GM19467 (cell line): ENCODE data around the gene RGMB.
"Not testable (repeated sequence)": the region's sequence is repeated elsewhere in the genome, so short reads cannot be mapped to it uniquely, and the experiment has no call there.

Experiments used
- ATAC-seq: cut with Tn5 transposase; IDR thresholded peaks from one replicate; pipeline ENCODE4 v1.9.1; 2021; ENCODE audit warnings: mild to moderate bottlenecking, moderate library complexity; ENCODE audit not compliant: unreplicated experiment

Gene RGMB, protein sequence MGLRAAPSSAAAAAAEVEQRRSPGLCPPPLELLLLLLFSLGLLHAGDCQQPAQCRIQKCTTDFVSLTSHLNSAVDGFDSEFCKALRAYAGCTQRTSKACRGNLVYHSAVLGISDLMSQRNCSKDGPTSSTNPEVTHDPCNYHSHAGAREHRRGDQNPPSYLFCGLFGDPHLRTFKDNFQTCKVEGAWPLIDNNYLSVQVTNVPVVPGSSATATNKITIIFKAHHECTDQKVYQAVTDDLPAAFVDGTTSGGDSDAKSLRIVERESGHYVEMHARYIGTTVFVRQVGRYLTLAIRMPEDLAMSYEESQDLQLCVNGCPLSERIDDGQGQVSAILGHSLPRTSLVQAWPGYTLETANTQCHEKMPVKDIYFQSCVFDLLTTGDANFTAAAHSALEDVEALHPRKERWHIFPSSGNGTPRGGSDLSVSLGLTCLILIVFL

DNA sequence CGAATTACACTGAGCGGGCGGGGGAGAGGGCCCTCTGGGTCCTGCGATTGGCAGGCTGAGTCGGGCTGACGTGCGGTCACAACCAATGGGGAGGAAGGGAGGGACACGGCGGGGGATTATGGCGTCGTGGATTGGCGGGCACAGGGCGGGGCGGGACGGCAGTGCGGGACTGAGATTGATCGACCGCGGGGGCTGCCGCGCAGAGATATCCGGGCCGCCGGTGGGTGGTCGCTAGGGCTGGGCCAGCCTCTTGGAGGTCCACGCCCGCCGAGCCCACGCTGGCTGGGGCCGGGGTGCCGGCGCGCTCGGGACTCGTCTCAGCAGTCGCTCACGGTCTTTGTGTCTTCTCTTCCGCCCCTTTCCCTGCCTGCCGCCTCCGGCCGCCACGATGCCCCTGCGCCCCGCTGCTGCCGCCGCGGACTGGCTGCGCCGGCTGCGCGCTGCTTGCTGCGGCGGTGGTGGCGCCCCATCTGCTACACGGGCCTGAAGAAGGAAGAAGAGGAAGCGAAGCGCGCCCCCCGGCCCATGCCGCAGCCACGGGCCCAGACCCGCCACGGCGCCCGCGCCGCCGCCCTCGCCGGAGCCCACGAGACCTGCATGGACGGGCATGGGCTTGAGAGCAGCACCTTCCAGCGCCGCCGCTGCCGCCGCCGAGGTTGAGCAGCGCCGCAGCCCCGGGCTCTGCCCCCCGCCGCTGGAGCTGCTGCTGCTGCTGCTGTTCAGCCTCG is at the start of gene RGMB:
Gene RGMB (plus strand): TSS at position 200 of the 728 bp plus-strand sequence. CDS start 408 bp downstream, at position 608.
- ATAC-seq, result peak; percentile 86

DNA sequence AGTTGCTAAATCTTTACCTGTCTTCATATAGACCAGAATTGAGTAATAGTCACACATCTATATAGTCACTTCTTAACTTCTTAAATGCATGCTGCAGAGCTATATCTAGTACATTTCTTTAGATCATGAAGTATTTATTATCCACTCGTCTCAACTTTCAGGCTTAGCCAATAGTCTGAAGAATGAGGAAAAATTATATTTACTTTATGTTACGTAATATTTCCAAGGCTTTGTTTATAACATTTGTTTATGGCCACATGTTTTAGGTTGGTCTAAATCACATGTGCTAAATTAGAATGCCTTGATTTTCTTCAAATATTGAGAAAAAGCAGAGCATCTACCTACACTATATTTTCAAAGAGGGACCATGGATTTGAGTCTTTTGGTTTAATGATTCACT is 47.2 kb upstream of the RGMB start:
- no peak for ATAC-seq

DNA sequence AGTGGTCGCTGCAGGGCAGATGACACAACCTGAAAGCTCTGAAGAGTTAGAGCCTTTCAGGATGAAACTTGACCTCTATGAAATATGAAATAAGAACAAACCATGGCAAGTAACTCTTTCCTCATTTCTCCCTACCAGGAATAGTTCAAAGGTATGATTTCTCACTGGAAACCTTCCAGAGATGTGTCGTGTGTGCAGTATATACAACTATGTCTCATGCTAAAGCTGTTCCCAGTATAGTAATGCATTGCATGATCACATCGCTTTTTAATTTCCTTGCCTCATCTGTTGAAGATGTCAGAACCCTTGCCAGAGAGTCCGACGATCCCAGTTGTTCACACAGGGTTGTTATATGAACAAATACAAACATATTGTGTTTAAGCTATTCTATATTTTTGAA is 45.8 kb upstream of the RGMB start:
- ATAC-seq, result no peak

DNA sequence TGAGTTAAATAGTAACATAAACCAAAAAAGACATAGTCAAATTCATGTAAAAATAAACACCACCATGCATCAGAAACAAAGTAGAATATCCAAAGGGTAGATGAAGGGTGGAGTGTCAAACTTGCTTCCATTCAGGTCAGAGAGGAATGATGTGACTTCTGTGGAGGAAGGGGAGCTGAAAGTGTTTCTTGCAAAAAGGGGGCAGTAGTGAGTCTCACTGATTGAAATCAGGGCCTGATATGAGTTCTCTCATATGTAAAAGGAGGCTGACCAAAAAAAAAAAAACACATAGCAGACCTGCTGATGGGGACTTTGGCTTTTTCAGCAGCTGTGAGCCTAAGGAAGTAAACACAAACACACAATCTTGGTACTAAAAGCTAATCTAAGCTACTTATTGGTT is 38.8 kb upstream of the RGMB start:
- ATAC-seq, result no peak

DNA sequence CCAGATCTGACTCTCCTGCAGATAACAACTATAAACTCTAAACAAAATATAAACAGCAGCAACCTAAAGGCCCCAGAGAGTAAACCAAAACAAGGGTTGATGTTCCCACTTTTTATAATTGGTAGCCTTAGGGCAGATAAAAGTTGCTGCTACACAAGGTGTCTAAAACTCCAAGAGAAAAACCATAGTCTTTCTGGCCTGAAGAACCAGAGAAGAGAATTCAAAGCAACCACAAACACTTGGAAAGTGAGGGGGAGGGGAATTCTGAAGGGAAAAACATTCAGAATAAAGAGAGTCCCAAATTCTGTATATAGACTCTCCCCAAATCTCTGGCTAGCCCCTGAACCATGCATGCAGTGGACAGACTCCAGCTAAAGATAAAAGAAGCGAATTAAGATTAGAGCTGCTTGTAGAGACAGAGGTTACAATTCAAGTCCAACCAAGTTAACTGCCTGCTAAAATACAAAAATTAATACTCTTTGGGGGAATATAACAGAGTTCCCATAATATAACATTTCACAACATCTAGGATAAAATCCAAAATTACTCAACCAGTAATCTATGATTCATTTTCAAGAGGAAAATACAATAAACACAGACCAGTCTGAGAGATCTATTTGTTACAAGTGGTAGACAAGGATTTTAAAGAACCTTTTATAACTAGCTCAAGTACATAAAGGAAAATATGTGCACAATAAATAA is 37.5 kb upstream of the RGMB start:
- ATAC-seq, result no peak

DNA sequence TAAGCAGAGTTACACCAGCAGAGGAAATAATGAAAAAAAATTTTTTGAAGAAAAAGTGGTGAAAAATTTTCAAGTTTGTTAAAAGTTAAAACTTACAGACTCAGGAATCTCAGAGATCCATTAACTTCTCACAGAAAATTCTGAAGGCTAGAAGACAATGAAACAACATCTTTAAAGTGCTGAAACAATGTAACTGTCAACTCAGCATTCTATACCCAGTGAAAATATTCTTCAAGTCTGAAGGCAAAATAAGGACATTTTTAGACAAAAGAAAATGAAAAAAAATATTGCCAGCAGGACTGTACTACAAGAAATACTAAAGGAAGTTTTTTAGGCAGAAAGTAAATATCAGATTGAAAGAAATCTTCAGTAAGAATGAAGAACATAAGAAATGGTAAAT is 36.7 kb upstream of the RGMB start:
- ATAC-seq, result no peak

DNA sequence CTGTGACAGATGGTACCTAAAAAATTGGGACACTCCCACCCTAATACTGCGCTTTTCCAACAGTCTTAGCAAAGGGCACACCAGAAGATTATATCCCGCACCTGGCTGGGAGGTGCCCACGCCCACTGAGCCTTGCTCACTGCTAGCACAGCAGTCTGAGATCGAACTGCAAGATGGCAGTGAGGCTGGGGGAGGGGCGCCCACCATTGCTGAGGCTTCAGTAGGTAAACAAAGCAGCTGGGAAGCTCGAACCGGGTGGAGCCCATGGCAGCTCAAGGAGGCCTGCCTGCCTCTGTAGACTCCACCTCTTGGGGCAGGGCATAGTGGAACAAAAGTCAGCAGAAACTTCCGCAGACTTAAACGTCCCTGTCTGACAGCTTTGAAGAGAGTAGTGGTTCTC is 36.0 kb upstream of the RGMB start:
- ATAC-seq, result not testable (repeated sequence)

DNA sequence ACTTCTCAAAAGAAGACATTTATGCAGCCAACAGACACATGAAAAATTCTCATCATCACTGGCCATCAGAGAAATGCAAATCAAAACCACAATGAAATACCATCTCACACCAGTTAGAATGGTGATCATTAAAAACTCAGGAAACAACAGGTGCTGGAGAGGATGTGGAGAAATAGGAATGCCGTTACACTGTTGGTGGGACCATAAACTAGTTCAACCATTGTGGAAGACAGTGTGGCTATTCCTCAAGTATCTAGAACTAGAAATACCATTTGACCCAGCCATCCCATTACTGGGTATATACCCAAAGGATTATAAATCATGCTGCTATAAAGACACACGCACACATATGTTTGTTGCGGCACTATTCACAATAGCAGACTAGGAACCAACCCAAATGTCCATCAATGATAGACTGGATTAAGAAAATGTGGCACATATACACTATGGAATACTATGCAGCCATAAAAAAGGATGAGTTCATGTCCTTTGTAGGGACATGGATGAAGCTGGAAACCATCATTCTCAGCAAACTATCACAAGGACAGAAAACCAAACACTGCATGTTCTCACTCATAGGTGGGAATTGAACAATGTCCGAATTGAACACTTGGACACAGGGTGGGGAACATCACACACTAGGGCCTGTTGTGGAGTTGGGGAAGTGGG is 34.8 kb upstream of the RGMB start:
- ATAC-seq, result not testable (repeated sequence)

DNA sequence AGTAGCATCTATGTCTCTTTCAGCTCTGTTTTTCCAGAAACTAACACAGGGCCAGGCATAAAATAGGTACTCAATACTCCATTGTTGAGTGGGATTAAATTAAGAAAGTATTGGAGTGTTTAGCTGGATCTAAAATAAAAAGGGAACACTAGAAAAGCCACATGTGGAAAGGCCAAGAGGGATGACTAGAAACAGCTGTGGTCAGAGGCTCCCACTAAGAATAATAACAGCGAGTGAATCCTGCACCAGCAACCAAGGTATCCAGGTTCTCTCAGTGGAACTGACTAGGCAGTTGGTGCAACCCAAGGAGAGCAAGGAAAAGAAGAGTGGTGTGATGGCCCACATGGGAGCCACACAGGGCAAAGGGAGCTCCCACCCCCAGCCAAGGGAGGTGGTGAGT is 31.5 kb upstream of the RGMB start:
- no peak for ATAC-seq

DNA sequence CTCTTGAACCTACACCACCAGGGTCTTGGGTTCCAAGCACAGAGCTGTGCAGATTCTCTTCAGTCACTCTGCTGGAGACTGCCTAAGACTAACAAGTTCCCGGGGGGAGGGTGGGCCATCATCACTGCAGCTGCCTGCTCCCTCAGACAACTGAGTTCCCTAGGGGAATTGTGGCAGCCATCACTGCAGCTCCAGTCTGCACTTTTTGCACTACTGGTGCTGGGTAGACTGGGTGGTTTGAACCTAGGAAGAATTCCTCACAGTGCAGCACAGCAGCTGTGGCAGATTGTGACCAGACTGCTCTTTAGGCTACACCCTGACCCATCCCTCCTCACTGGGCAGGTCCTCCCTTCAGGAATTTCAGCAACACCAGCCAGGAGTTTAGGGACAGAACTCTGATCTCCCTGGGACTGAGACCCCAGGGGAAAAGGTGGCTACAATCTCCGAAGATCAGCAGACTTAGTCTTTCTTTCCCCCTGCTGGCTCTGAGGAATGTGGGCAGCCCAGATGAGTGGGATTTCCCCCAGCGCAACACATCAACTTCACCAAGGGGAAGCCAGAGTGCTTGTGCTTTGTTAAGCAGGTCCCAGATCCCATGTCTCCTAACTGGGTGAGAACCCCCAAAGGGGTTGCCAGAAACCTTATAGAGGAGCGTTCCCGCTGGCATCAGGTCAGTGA is 30.9 kb upstream of the RGMB start:
- ATAC-seq, result no peak

DNA sequence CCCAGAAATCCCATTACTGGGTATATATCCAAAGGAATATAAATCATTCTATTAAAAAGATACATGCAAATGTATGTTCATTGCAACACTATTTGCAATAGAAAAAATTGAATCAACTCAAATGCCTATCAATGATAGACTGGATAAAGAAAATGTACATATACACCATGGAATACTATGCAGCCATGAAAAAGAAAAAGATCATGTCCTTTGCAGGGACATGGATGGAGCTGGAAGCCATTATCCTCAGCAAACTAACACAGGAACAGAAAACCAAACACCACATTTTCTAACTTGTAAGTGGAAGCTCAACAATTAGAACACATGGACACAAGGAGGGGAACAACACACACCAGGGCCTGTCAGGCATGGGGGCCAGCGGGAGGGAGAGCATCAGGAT is 25.2 kb upstream of the RGMB start:
- not testable (repeated sequence) for ATAC-seq

DNA sequence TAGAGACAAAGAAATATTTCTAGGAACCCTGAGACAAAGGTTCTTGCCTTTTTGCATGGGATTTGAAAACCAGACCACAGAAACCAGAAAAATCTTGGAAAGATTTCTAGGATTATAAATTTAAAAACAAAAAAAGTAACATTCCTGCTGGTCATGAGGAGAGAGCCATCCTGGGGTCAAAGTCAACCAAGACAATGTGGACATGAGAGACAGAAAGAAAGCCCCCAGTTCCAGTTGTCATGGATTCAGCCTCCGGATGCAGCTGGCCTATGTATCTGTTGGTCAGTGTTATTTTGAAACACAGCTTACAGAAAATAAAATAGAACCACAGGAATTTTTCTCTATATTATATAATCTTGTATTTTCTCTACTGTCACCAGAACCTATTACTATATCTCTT is 24.4 kb upstream of the RGMB start:
- no peak for ATAC-seq

DNA sequence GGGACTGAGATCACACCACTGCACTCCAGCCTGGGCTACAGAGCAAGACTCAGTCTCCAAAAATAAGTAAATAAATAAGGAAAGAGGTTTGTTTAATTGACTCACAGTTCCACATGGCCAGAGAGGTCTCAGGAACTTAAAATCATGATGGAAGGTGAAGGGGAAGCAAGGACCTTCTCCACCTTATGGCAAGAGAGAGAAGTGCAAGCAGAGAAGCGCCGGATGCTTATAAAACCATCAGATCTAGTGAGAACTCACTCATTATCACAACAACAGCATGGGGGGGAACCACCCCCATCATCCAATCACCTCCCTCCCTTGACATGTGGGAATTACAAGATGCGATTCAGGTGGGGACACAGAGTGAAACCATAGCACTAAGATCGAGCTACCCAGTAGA is 22.8 kb upstream of the RGMB start:
- no peak for ATAC-seq

DNA sequence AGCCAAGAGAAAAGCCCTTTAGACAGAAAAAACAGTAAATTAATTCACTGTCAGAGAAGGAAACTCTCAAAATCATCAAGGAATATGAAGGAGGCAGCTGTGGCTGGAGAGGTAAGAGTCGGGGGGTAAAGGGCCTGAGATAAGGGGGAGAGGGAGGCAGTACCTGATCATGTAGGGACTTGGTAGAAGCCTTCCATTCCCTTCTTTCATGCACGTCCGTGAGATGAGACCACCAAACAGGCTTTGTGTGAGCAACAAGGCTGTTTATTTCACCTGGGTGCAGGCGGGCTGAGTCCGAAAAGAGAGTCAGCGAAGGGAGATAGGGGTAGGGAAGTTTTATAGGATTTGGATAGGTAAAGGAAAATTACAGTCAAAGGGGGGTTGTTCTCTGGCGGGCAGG is 21.1 kb upstream of the RGMB start:
- ATAC-seq, result not testable (repeated sequence)

DNA sequence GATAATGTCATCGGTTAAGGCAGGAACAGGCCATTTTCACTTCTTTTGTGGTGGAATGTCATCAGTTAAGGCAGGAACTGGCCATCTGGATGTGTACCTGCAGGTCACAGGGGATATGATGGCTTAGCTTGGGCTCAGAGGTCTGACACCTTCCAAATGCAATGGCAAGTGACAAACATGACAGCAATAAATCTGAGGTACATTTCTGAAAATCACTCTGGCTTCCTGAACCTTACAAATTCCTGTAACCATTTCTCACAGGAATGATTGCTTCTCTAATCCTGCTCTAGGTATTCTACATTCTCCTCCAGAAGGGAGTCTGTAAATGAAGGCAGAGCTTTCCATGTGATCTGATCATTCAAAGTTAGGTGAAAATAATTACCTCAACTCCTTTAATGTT is 20.7 kb upstream of the RGMB start:
- ATAC-seq, result not testable (repeated sequence)

DNA sequence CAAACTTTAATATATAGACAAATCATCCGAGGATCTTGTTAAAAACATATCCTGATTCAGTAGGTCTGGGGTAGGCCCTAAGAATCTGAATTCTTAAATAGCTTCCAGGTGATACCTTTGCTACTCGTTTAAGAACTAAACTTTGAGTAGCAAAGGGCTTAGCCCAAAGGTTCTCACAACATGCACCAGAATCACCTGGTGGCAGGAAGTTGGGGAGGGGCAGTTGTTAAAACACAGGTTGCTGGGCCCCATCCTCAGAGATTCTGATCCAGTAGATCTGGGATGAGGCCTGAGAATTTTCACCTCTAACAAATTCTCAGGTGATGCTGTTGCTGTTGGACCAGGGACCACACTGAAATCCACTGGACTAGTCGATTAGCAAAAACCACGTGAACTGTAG is 20.0 kb upstream of the RGMB start:
- no peak for ATAC-seq

DNA sequence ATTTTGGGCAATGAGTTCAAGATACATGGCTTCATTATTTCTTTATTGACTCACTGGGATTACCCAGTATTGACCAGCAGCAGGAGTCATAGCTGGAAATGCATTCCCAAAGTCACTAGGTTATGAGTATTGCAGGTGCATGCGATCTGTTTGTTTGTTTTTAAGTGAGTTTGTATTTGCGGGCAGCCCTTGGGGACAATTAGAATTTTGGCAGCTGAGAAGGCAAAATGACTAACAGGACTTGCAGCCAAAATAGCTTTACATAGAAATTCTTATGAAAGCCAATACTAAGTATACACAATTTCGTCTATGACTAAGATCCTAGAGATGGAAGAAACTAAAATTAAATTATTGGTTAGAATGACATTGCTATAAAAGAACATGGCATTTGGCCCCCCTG is 18.1 kb upstream of the RGMB start:
- no peak for ATAC-seq

DNA sequence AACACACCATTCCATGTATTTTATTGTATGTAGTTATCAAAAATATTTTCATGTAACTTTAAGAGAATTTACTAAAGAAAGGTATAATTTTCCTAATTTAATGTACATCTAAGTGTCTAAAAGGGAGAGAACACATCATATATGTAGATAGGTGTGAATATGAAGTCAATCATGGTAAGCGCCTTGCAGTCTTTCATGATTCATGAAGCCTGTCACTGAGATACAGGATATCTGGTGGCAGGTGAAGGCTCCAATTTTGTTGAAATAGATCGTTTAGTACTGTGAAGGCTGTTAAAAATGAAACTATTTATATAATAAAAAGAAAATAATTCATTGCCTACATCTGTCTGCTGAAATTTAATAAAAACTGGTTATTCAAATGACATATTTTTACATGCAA is 15.5 kb upstream of the RGMB start:
- ATAC-seq, result no peak

DNA sequence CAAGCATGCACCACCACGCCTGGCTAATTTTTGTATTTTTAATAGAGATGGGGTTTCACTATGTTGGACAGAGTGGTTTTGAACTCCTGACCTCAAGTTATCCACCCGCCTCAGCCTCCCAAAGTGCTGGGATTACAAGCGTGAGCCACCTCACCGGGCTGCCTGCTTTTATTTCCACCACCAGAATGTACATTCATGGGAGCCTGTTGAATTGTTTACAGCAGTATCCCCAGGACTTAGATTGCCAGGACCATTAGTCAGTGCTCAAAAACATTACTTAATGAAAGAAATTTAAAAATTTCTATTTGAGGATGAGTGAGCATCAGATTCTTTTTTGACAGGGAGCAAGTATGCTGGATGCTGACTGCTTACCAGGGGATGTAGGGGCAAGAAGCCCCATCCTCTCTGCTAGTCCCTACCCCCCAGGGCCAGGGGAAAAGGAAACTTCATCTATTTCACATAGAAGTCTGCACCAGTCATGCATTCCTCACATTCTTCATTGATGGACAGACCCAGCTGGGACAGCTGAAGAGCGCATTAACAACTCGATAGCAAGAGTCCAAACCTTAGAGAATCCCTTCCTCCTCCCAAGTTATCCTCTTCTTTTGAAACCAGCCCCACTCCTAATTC is 10.3 kb upstream of the RGMB start:
- ATAC-seq, result no peak

DNA sequence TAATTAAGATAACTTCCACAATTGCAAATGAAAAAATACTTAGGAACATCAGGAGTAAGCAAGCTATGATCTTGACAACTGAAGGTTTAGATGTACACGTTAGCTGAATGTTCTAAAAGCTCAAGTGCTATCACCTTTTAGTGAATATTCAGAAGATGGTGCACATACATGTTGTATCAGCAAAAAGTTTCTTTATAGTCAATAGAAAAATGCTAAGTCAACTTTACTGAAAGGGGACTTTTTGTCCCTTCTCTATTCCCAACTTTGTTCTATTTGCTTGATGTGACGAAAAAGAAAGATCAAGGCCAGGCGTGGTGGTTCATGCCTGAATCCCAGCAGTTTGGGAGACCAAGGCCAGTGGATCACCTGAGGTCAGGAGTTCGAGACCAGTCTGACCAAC is 7.6 kb upstream of the RGMB start:
- ATAC-seq, result no peak
